GM21786 (cell line): ENCODE data around the gene ETV1.

ENCODE experiments used
- ATAC-seq: cut with Tn5 transposase; IDR thresholded peaks from one replicate; pipeline ENCODE4 v1.9.1; 2021; ENCODE audit not compliant: unreplicated experiment

Gene ETV1

DNA sequence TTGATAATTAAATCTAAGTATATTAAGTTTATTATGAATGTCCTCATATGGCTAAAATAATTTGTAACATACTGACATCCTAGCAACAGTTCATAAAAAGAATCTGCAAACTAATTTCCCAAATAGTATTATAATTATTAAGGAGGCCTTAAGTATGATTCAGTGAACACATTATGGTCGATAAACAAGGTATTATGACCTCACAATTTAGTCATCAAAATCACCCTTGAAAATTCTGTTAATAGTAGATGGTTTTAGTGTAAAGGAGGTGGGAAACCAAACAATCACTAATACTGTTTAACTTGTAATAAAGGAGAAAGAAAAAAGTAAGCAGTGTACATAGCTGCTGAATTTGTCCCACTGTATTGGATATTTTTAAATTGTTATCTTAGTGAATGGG lies 2.1 kb downstream of the ETV1 start:
- ATAC-seq, result no peak

GRCh38 chr7:13986208-13986607 lies 3.3 kb downstream of the ETV1 start:
- no peak for ATAC-seq

GRCh38 chr7:13984831-13985685 lies 4.4 kb downstream of the ETV1 start:
- no peak for ATAC-seq

- ATAC-seq, result no peak
Observed at GRCh38 chr7:13984061-13984460, 5.4 kb downstream of the ETV1 start.

GRCh38 chr7:13982940-13983677 lies 6.4 kb downstream of the ETV1 start:
- ATAC-seq, result no peak

GRCh38 chr7:13981070-13981469 lies 8.4 kb downstream of the ETV1 start:
- no peak for ATAC-seq

GRCh38 chr7:13980474-13980873 lies 9.0 kb downstream of the ETV1 start:
- no peak for ATAC-seq

GRCh38 chr7:13979671-13980435 lies 9.6 kb downstream of the ETV1 start:
- no peak for ATAC-seq

GRCh38 chr7:13976594-13976993 lies 12.9 kb downstream of the ETV1 start:
- ATAC-seq, result no peak

- ATAC-seq, result no peak
Observed at GRCh38 chr7:13965077-13965476, 24.4 kb downstream of the ETV1 start.

- no peak for ATAC-seq
Observed at GRCh38 chr7:13963925-13964324, 25.5 kb downstream of the ETV1 start.

DNA sequence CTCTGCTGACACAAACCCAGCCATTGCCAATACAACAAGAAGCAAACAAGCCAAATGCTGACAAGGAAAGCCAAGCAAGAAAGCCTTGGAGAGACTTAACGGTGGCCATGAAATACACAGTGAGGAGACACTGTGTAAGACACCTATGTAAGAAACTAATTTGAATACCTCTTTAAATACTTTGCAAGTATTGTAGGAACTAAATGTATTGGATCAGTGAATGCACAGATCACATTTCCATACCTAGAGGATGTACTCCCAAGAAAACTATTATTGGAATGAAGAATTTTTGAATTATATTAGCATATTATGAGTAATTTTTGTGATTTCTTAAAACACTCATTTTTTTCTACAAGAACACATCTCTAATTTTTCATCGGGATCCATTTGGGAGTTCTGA lies 34.0 kb downstream of the ETV1 start:
- ATAC-seq, result no peak

DNA sequence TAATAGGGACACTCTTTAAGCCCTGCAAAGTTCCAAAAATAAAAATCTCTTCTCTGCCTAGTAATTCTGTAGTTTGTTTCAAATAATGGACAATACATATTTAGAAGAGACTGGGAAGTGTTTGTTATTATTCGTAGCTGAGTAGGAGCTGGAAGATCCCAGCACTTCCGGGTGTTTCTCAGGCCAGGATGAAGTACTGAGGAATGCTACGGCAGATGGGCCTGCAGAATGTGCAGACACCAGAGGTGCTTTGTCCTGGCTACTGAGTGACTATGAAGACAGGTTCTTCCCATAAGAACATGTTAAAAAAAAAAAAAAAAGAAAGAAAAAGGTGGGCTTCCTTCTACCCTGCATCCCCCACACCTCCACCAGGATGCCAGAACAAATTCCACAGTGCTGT lies 36.1 kb downstream of the ETV1 start:
- no peak for ATAC-seq

DNA sequence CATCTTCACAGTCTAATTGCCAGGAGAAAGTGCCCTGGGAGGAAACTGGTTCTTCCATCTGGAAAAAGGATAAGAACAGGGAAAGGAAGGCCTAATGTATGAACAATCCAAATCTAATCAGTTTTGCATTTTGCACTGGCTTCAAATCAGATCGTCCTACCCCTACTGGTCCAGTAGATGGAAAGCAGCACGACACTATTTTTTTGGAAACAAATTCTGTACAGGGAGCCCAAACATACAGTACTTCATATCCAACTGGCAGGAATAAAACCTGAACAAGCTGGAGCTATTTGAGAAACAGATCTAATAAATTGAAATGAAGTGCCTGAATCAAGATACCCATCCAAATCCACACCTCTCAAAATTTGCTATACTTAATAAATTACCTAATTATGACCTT lies 36.5 kb downstream of the ETV1 start:
- ATAC-seq, result no peak

GRCh38 chr7:13949939-13950338 lies 39.5 kb downstream of the ETV1 start:
- no peak for ATAC-seq

DNA sequence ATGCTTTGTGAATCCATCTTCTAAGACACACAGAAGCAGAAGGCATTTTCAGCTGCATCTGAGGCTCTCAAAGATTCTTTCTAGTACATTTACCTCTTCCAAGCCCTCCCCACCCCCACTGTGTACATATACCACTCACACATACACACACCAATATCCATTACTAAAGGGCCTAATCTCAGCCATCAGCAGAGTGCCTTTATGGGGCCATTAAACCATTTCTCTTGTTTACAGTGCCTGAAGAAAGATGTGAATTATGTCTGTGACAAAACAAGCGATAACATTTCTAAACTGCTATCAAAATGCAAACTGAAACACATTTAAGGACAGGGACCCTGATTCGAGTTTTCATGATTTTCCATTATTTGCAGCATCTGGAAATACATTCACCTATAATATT lies 40.0 kb downstream of the ETV1 start:
- no peak for ATAC-seq

DNA sequence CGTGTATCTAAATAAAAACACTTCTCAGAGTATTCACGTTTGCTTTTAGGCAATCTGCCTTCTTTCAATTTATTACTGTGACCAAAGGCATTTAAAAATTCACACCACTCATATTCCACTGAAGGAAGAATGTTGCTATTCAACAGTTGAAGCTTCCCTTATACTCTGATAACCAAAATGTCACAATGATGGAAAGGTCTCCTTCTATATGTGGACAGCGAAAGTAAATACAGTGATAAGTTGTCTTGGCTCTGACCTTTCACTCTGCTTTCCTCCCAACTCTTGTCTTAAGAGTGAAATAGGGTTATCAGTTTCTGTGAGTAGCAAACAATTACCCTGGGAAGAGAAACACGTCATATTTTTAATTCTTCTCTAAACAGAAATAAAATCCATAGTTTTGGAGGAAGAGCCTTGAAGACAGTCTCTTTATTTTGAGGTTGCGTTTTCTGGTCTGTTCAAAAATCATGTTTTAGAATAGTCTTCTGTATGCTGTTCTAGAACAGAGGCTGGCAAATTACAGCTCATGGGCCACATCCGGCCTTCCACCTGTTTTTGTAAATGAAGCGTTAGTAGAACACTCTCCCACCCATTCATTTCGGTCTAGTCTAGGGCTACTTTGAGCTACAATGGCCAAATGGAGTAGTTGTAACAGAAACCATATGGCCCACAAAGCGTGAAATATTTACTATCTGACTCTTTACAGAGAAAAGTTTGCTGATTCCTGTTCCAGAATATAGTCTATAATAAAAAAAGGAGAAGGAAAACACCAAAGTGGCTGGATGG lies 41.3 kb downstream of the ETV1 start:
- ATAC-seq, result no peak

GRCh38 chr7:13947535-13947934 lies 41.9 kb downstream of the ETV1 start:
- ATAC-seq, result no peak

- no peak for ATAC-seq
Observed at GRCh38 chr7:13946181-13946580, 43.3 kb downstream of the ETV1 start.

DNA sequence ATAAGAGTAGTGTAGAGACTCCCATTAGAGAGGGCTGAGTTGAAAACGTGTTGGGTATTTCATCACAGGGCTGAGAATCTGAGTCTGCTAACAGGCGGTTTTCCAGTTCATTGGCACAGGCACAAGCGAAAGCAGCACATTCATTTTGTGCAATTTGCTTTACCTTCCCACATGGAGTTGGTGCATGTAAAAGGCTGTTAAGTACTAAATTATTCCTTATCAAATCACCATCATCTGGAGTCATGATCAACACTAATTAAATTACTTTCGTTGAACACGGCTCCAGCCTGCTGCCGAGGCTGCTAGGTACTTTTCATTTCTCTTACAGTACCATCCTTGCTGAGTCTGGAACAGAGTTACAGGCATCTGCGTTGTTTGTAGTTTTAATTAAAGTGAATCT lies 43.8 kb downstream of the ETV1 start:
- no peak for ATAC-seq

- no peak for ATAC-seq
Observed at GRCh38 chr7:13933536-13933935, 55.9 kb downstream of the ETV1 start.
